SU-DHL-6 (cell line): ENCODE data around the gene FBXW11.

Experiments used
- CTCF ChIP-seq: fragments of 200-600 bp; sonication (generic); IDR thresholded peaks from one replicate; pipeline ENCODE4 v1.5.1; 2017; ENCODE audit warnings: antibody characterized with exemption, mild to moderate bottlenecking, low read length, moderate library complexity; ENCODE audit not compliant: insufficient read depth, poor library complexity, severe bottlenecking
- EZH2phosphoT487 ChIP-seq: fragments of 200-600 bp; sonication (generic), shearing (Covaris generic); conservative IDR thresholded peaks from 2 replicates; pipeline ENCODE4 v1.6.1; 2018; ENCODE audit warnings: mild to moderate bottlenecking, antibody characterized with exemption, low read length, moderate library complexity, mixed read lengths

GRCh38 chr5:172031894-172032461 lies 25.5 kb upstream of the FBXW11 start:
- TF ChIP-seq CTCF (no peak), EZH2phosphoT487 (no peak)
